ENCODE measurements around the gene FIP1L1. TPM values are rescaled to one million over a fixed set of nuclear protein-coding genes. Genes with fewer than 3 reads are reported as not detected.

Gene FIP1L1
- total and polyA plus RNA-seq, 2 of the 13 experiments (the other 11 are each of a cell fraction or from before 2014, with no cell fraction given): 14.9 to 69.4 TPM

DNA sequence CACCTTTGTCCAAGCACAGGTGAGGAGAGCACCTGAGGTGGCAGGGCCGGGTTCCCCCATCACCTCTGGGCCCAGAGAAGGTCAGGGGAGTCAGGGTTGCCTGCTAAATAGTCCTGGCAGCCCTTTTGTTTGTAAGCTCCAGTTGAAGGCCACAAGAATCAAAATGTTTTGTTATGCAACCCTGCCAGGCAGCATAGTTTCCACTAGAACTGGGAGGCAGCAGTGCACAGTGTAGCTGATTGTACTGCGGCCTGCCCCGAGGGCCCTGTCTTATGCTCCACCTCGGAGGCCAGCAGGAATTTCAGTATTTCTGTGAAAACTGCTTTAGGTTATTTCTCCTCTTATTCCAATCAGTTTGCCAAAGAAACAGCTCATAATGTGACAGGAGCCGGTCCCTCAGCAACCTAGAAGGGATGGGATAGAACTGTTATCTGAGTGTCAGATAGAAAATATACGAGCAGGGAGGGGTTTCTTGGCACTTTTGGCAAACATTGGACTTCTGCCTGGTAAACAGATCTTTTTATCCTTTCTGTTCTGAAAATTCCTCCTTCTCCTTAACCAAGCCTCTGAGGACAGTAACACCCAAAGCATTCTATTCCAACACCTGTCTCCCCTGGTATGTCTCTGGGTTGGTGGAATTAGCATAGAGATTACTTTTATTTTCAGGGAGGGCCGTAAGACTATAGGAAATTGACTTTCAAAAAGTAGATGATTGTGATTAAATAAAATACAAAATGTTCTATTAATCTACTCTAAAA, 120.2 kb downstream of the FIP1L1 start:
- H3K36me3 ChIP-seq (replicated peaks in 1 of 2; ENCODE audit: control insufficient read depth in 1 of 2, insufficient read depth in 2 of 2, low read length in 2 of 2): no peaks in the 10 kb centered on the region
- no peaks in the 10 kb centered on the region; a peak in 2 of 5 replicates for H3K27me3 ChIP-seq (ENCODE audit: control insufficient read depth in 1 of 2, insufficient read depth in 2 of 2, low read length in 2 of 2)
- ChIA-PET CTCF (ENCODE audit: low intra/inter-chr PET ratio, low total read pairs) (no interaction called here), POLR2A (no interaction called here)
- intact Hi-C loops (cut with micrococcal nuclease; ENCODE audit: unreplicated experiment) (loop anchor here (10.0 kb wide), 1 partner anchor 207 kb away; no protein-coding TSS in a partner anchor), in situ Hi-C loops (cut with HindIII; ENCODE audit: extremely low pct_ligation_motif_present, low pct_unique_long_range_greater_than_20kb) (loop anchor here (25.0 kb wide), 1 partner anchor 740 kb away; the partner anchor contains the start of gene PDGFRA)
- peak; percentile 99 for ATAC-seq
- WGBS (ENCODE audit: low lambda C conversion rate): 6% methylated on average over 7 of the region's 7 CpGs
- H2AFZ ChIP-seq (ENCODE audit: low read length): no peak overlapping the region
- H3K9me3 ChIP-seq (ENCODE audit: low read length): no peaks in the 10 kb centered on the region
- no peaks in the 10 kb centered on the region for H4K20me1 ChIP-seq (ENCODE audit: insufficient read depth, low read length)
- H3K79me2 ChIP-seq (ENCODE audit: insufficient read depth, low read length): no peaks in the 10 kb centered on the region
- BruUV-seq (replicated peaks): no TSS peak
- DNase-seq (ENCODE audit: low spot score): peak; percentile 53
- H3K9ac ChIP-seq (ENCODE audit: insufficient read depth, low read depth, low read length): no peak overlapping the region
- peak overlapping the region; percentile 61 for H3K4me2 ChIP-seq (ENCODE audit: low read depth, low read length)
- 0 out of 6 replicates have a peak overlapping the region, but pooled peaks of 1 of the 3 experiments have one; percentile 27 for H3K4me3 ChIP-seq (replicated peaks in 1 of 3; ENCODE audit: insufficient read depth in 1 of 3, low read depth in 2 of 3, low read length in 3 of 3)
- H3K4me1 ChIP-seq (ENCODE audit: insufficient read depth, low read length): peaks cover 9% of the 10 kb centered on the region; the same call in 1 of the 2 replicates
- no peak for FAIRE-seq
- no peak overlapping the region for H3K27ac ChIP-seq (ENCODE audit: extremely low read length, insufficient read depth, low read length)
- TF ChIP-seq SRSF4 (IDR thresholded peaks at IDR 0.05; ENCODE audit: low read depth, low read length, poor library complexity, severe bottlenecking) (no peak), HMG20A (CRISPR knock-in tag; IDR thresholded peaks at IDR 0.05; ENCODE audit: borderline replicate concordance) (peak; percentile 17; the same call in 1 of the 2 replicates), HNF4G (IDR thresholded peaks at IDR 0.05; ENCODE audit: borderline replicate concordance, low read depth, low read length) (no peak), HNF4G (CRISPR knock-in tag; IDR thresholded peaks at IDR 0.05; ENCODE audit: borderline replicate concordance, low read depth) (no peak), POLR2AphosphoS2 (IDR thresholded peaks at IDR 0.05; ENCODE audit: low read depth, low read length) (no peak), CBX2 (IDR thresholded peaks at IDR 0.05; ENCODE audit: low read depth, low read length) (no peak), CBX2 (CRISPR knock-in tag; IDR thresholded peaks at IDR 0.05; ENCODE audit: low read depth) (no peak), ZFP1 (CRISPR knock-in tag; IDR thresholded peaks at IDR 0.05) (peak; percentile 77; the same call in 1 of the 2 replicates)
- TF ChIP-seq, protein P1, sequence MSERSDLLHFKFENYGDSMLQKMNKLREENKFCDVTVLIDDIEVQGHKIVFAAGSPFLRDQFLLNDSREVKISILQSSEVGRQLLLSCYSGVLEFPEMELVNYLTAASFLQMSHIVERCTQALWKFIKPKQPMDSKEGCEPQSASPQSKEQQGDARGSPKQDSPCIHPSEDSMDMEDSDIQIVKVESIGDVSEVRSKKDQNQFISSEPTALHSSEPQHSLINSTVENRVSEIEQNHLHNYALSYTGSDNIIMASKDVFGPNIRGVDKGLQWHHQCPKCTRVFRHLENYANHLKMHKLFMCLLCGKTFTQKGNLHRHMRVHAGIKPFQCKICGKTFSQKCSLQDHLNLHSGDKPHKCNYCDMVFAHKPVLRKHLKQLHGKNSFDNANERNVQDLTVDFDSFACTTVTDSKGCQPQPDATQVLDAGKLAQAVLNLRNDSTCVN (CRISPR knock-in tag; IDR thresholded peaks at IDR 0.05; ENCODE audit: borderline replicate concordance): no peak
- TF ChIP-seq, protein P2, sequence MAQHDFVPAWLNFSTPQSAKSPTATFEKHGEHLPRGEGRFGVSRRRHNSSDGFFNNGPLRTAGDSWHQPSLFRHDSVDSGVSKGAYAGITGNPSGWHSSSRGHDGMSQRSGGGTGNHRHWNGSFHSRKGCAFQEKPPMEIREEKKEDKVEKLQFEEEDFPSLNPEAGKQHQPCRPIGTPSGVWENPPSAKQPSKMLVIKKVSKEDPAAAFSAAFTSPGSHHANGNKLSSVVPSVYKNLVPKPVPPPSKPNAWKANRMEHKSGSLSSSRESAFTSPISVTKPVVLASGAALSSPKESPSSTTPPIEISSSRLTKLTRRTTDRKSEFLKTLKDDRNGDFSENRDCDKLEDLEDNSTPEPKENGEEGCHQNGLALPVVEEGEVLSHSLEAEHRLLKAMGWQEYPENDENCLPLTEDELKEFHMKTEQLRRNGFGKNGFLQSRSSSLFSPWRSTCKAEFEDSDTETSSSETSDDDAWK (CRISPR knock-in tag; IDR thresholded peaks at IDR 0.05): no peak
- TF ChIP-seq, protein P3, sequence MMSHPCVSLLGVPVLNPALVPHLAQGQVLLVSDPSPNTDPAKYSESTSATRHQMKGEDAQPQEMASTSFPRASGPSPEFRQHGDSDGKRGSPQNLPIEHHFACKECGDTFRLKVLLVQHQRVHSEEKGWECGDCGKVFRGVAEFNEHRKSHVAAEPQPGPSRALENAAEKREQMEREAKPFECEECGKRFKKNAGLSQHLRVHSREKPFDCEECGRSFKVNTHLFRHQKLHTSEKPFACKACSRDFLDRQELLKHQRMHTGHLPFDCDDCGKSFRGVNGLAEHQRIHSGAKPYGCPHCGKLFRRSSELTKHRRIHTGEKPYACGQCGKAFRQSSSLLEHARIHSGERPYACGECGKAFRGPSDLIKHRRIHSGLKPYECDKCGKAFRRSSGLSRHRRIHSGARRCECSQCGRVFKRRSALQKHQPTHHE (CRISPR knock-in tag; IDR thresholded peaks at IDR 0.05; ENCODE audit: borderline replicate concordance): no peak
- TF ChIP-seq, protein P4, sequence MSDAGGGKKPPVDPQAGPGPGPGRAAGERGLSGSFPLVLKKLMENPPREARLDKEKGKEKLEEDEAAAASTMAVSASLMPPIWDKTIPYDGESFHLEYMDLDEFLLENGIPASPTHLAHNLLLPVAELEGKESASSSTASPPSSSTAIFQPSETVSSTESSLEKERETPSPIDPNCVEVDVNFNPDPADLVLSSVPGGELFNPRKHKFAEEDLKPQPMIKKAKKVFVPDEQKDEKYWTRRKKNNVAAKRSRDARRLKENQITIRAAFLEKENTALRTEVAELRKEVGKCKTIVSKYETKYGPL (CRISPR knock-in tag; IDR thresholded peaks at IDR 0.05): peak; percentile 96
- TF ChIP-seq, protein P5, sequence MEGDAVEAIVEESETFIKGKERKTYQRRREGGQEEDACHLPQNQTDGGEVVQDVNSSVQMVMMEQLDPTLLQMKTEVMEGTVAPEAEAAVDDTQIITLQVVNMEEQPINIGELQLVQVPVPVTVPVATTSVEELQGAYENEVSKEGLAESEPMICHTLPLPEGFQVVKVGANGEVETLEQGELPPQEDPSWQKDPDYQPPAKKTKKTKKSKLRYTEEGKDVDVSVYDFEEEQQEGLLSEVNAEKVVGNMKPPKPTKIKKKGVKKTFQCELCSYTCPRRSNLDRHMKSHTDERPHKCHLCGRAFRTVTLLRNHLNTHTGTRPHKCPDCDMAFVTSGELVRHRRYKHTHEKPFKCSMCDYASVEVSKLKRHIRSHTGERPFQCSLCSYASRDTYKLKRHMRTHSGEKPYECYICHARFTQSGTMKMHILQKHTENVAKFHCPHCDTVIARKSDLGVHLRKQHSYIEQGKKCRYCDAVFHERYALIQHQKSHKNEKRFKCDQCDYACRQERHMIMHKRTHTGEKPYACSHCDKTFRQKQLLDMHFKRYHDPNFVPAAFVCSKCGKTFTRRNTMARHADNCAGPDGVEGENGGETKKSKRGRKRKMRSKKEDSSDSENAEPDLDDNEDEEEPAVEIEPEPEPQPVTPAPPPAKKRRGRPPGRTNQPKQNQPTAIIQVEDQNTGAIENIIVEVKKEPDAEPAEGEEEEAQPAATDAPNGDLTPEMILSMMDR (CRISPR knock-in tag; IDR thresholded peaks at IDR 0.05): peak; percentile 23; the same call in 1 of the 2 replicates
